IPS-15b (cell line): ENCODE results near the gene SOCS1.

ENCODE experiments used
- H3K27me3 ChIP-seq: one replicate; pipeline ENCODE4 v1.6.1; 2013; ENCODE audit warnings: low read length; ENCODE audit not compliant: control insufficient read depth, insufficient read depth
- H3K36me3 ChIP-seq: one replicate; pipeline ENCODE4 v1.6.1; 2013; ENCODE audit warnings: low read length; ENCODE audit not compliant: control insufficient read depth, insufficient read depth
- H3K4me1 ChIP-seq: one replicate; pipeline ENCODE4 v1.6.1; 2013; ENCODE audit warnings: mild to moderate bottlenecking, low read length; ENCODE audit not compliant: control insufficient read depth, insufficient read depth
- H3K4me3 ChIP-seq: one replicate; pipeline ENCODE4 v1.5.1; 2013; ENCODE audit warnings: low read depth, low read length
- H3K9ac ChIP-seq: one replicate; pipeline ENCODE4 v1.6.1; 2013; ENCODE audit warnings: low read depth, mild to moderate bottlenecking, low read length
- H3K9me3 ChIP-seq: one replicate; pipeline ENCODE4 v1.6.1; 2013; ENCODE audit warnings: mild to moderate bottlenecking, low read length; ENCODE audit not compliant: control insufficient read depth, insufficient read depth

SOCS1 gene

DNA sequence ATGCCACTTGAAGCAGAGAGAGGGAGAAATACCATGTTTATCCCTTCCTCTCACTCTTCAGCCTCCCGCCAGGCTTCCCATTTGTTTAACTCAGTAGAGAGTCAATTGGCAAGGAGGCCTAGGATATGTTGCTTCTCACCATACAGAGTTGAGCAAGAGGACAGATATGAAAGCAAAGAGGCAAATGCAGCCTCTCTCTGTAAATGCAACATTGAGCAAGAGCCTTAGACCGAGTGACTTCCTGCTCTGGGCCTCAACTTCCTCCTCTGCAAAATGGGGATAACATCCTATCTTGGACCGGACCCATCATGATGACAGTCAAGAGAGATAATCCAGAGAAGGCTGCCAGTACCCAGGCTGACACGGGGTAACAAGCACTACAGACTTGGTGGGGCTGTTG lies 36.8 kb downstream of the SOCS1 start:
- Histone ChIP-seq H3K4me1 (no peaks in the 10 kb centered on the region), H3K9ac (no peak overlapping the region), H3K27me3 (no peaks in the 10 kb centered on the region), H3K36me3 (no peaks in the 10 kb centered on the region), H3K9me3 (peaks cover 9% of the 10 kb centered on the region), H3K4me3 (no peak overlapping the region)

- Histone ChIP-seq H3K9ac (no peak overlapping the region), H3K27me3 (no peaks in the 10 kb centered on the region), H3K4me1 (no peaks in the 10 kb centered on the region), H3K9me3 (peaks cover 9% of the 10 kb centered on the region), H3K4me3 (no peak overlapping the region), H3K36me3 (no peaks in the 10 kb centered on the region)
Observed at GRCh38 chr16:11218604-11218962, 37.4 kb downstream of the SOCS1 start.

GRCh38 chr16:11217651-11218603 lies 38.1 kb downstream of the SOCS1 start:
- Histone ChIP-seq H3K4me1 (no peaks in the 10 kb centered on the region), H3K27me3 (no peaks in the 10 kb centered on the region), H3K9ac (no peak overlapping the region), H3K9me3 (peaks cover 9% of the 10 kb centered on the region), H3K4me3 (no peak overlapping the region), H3K36me3 (no peaks in the 10 kb centered on the region)

- Histone ChIP-seq H3K9me3 (peaks cover 9% of the 10 kb centered on the region), H3K4me1 (no peaks in the 10 kb centered on the region), H3K4me3 (no peak overlapping the region)
Observed at GRCh38 chr16:11215935-11216556, 40.0 kb downstream of the SOCS1 start.

DNA sequence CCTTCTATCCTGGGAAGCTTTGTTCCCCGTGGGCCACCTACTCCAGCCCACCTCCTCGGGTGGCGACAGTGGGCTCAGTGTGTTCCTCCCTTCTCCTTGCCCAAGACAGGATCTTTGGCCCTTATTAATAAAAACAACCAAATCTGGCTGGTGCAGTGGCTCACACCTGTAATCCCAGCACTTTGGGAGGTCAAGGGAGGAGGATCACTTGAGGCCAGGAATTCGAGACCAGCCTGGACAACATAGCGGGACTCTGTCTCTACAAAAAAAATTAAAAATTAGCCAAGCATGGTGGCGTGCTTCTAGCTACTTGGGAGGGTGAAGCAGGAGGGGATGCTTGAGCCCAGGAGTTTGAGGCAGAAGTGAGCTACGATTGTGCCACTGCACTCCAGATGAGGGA lies 42.2 kb downstream of the SOCS1 start:
- Histone ChIP-seq H3K4me1 (no peaks in the 10 kb centered on the region), H3K9ac (no peak overlapping the region), H3K36me3 (no peaks in the 10 kb centered on the region), H3K27me3 (no peaks in the 10 kb centered on the region), H3K4me3 (no peak overlapping the region), H3K9me3 (peaks cover 4% of the 10 kb centered on the region)

More at GRCh38 chr16:11215935-11216556, 40.0 kb downstream of the SOCS1 start:
- Histone ChIP-seq H3K9ac (no peak overlapping the region), H3K27me3 (no peaks in the 10 kb centered on the region), H3K36me3 (no peaks in the 10 kb centered on the region)

- no peak overlapping the region for H3K9ac ChIP-seq
- H3K36me3 ChIP-seq = no peaks in the 10 kb centered on the region
- no peak overlapping the region for H3K4me3 ChIP-seq
- no peaks in the 10 kb centered on the region for H3K9me3 ChIP-seq
- no peaks in the 10 kb centered on the region for H3K27me3 ChIP-seq
- H3K4me1 ChIP-seq = no peaks in the 10 kb centered on the region
Observed at GRCh38 chr16:11213373-11213772, 42.6 kb downstream of the SOCS1 start.

DNA sequence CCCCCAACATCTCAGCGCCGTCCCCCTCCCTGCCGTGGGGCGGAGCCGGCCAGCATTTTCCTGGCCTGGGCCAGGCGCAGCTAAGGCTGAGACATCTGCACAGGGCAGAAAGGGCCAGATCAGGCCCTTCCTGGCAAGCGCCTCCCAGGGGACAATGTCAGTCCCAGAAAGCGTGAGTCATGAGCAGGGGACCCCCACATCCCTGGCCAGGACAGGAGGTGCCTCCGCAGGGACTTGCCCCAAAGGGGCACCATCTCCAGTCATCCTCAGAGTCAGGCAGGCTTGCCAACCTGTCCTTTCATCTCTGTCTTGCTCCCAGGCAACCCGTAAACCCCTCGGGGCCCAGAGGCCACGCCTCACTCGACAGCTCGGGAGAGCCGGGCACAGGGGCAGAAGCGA lies 43.2 kb downstream of the SOCS1 start:
- no peaks in the 10 kb centered on the region for H3K4me1 ChIP-seq
- H3K36me3 ChIP-seq = no peaks in the 10 kb centered on the region
- H3K27me3 ChIP-seq = no peaks in the 10 kb centered on the region
- H3K4me3 ChIP-seq = no peak overlapping the region
- no peak overlapping the region for H3K9ac ChIP-seq
- H3K9me3 ChIP-seq = peaks cover under 1% of the 10 kb centered on the region

DNA sequence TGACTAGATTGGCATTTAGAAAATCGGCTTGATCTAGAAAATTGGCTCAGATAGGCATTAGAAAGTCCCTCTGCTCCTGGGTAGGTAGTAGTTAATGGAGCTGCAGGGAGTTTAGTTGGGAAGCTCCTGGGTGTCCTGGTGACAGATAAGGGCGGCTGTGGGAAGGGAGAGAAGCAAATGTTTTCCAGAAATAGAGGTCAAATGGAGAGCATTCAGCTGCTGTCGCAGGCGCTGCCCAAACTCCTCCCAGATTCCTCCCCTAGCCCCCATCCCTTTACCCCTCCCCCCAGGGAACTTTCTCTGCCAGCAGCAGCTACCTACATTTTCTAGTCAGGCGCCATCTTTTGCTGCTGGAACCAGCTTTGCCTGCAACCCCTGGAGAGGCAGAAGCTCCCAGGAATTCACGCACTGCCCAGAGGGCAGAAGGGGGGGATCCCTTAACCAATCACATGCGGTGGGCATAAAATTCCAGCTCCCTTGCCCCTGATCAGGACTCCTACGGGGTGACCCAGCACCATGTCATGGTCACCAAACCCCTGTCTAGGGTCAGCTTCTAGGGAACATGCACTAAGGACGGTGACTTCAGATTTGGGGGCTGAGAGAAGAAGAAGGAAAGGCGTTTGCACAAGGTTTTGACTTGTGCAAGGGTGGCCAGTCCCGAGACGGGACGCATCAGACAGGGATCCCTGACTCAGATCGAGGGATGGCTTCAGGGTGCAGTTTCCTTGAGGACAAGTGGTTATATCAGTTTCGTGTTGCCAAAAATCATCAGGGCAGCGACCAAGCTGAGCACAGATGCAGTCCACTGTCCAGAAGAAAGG lies 43.8 kb downstream of the SOCS1 start:
- Histone ChIP-seq H3K4me1 (no peaks in the 10 kb centered on the region), H3K36me3 (no peaks in the 10 kb centered on the region), H3K9ac (no peak overlapping the region), H3K4me3 (no peak overlapping the region), H3K9me3 (peaks cover 4% of the 10 kb centered on the region), H3K27me3 (no peaks in the 10 kb centered on the region)

GRCh38 chr16:11211061-11211976 lies 44.7 kb downstream of the SOCS1 start:
- Histone ChIP-seq H3K9ac (no peak overlapping the region), H3K27me3 (no peaks in the 10 kb centered on the region), H3K4me1 (no peaks in the 10 kb centered on the region)

DNA sequence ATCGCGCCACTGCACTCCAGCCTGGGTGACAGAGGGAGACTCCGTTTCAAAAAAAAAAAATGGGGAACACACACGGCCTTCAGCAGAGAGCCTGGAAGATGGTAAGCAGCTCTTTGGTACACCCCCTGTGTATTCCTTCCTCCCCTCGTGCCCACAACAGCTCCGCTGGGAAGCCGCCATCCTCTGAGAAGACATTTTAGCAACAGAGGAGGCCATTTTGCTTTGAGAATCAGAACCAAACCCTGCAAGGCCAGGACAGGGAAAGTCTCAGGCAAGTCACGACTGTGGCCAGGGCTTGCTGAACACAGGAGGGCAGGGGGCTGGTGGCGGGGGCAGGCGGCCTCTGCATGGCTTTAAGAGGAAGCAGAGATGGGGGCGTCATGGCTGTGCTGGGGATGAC lies 45.7 kb downstream of the SOCS1 start:
- Histone ChIP-seq H3K27me3 (no peaks in the 10 kb centered on the region), H3K9me3 (peaks cover 4% of the 10 kb centered on the region), H3K4me1 (no peaks in the 10 kb centered on the region), H3K9ac (no peak overlapping the region), H3K36me3 (no peaks in the 10 kb centered on the region), H3K4me3 (no peak overlapping the region)

More at GRCh38 chr16:11211061-11211976, 44.7 kb downstream of the SOCS1 start:
- Histone ChIP-seq H3K36me3 (no peaks in the 10 kb centered on the region), H3K4me3 (no peak overlapping the region), H3K9me3 (peaks cover 4% of the 10 kb centered on the region)
